ENCODE results near the gene AUTS2.

DNA sequence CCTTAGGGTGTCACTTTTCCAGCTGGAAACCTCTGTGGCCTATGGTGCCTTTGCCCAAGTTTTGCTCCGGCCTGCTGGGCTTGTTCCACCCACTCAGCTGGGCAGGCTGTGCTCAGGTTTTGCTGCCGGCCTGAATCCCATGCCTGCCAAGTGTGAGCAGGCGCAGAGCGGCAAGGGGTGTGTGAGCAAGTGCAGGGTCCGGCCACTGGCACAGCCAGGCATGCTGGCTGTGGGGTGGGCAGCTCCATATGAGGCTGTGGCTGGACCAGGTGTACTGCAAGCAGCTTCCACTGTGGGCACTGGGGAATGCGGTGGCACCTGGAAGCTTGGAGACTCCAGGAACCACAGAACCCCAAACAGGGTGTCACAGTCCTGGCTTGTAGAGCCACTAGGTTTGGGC lies 92.1 kb downstream of the AUTS2 start:
- TF ChIP-seq, protein P1, sequence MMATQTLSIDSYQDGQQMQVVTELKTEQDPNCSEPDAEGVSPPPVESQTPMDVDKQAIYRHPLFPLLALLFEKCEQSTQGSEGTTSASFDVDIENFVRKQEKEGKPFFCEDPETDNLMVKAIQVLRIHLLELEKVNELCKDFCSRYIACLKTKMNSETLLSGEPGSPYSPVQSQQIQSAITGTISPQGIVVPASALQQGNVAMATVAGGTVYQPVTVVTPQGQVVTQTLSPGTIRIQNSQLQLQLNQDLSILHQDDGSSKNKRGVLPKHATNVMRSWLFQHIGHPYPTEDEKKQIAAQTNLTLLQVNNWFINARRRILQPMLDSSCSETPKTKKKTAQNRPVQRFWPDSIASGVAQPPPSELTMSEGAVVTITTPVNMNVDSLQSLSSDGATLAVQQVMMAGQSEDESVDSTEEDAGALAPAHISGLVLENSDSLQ (IDR thresholded peaks at IDR 0.05) = no peak
- TF ChIP-seq FOXK2 (IDR thresholded peaks at IDR 0.05) (no peak), FOXM1 (IDR thresholded peaks at IDR 0.05; ENCODE audit: borderline replicate concordance) (no peak), ELF4 (IDR thresholded peaks at IDR 0.05) (no peak), SP1 (IDR thresholded peaks at IDR 0.05) (no peak)
